Neural cell (in vitro differentiated cells): Measurements from ENCODE around the gene PHGDH. TPM values are rescaled to one million over a fixed set of nuclear protein-coding genes. Genes with fewer than 3 reads are reported as not detected.

ENCODE experiments used
- H2AFZ ChIP-seq: fragments of 200-600, 300-800 bp; sonication (generic), shearing (Covaris generic); 2 replicates; pipeline ENCODE4 v1.6.0; 2014; ENCODE audit warnings: low read depth, mild to moderate bottlenecking, antibody characterized with exemption, low read length, moderate library complexity
- H3F3A ChIP-seq: fragments of 200-600 bp; shearing (Covaris generic); 2 replicates; pipeline ENCODE4 v1.6.1; 2016; ENCODE audit warnings: mild to moderate bottlenecking, moderate library complexity, mixed read lengths, antibody characterized with exemption, low read length; ENCODE audit not compliant: insufficient read depth, poor library complexity, severe bottlenecking
- H3K27ac ChIP-seq: fragments of 200-600, 300-800 bp; sonication (generic), shearing (Covaris generic); 2 replicates; pipeline ENCODE4 v1.5.1; 2014; ENCODE audit warnings: mild to moderate bottlenecking, low read length, moderate library complexity
- H3K27me3 ChIP-seq: fragments of 300-800, 200-600 bp; sonication (generic), shearing (Covaris generic); 2 replicates; pipeline ENCODE4 v1.6.0; 2014; ENCODE audit warnings: mild to moderate bottlenecking, low read depth, low read length, moderate library complexity; ENCODE audit not compliant: insufficient read depth
- H3K36me3 ChIP-seq: fragments of 300-800, 200-600 bp; sonication (generic), shearing (Covaris generic); 2 replicates; pipeline ENCODE4 v1.5.1; 2014; ENCODE audit warnings: mild to moderate bottlenecking, antibody characterized with exemption, low read length, moderate library complexity; ENCODE audit not compliant: insufficient read depth
- H3K4me2 ChIP-seq: fragments of 300-800, 200-600 bp; sonication (generic), shearing (Covaris generic); 2 replicates; pipeline ENCODE4 v1.6.0; 2014; ENCODE audit warnings: mild to moderate bottlenecking, low read length
- H3K4me3 ChIP-seq: fragments of 300-800, 200-600 bp; sonication (generic), shearing (Covaris generic); 2 replicates; pipeline ENCODE4 v1.5.1; 2014; ENCODE audit warnings: mild to moderate bottlenecking, low read length, moderate library complexity
- H3K79me2 ChIP-seq: fragments of 200-600 bp; shearing (Covaris generic); replicated peaks from 2 replicates; pipeline ENCODE4 v1.6.0; 2014; ENCODE audit warnings: mild to moderate bottlenecking, low read length, moderate library complexity; ENCODE audit not compliant: insufficient read depth
- H3K9ac ChIP-seq: fragments of 300-800, 200-600 bp; sonication (generic), shearing (Covaris generic); 2 replicates; pipeline ENCODE4 v1.6.1; 2016; ENCODE audit warnings: mild to moderate bottlenecking, low read length, mixed read lengths
- H3K9me2 ChIP-seq: fragments of 200-600 bp; shearing (Covaris generic); 2 replicates; pipeline ENCODE4 v1.6.1; 2016; ENCODE audit warnings: mild to moderate bottlenecking, low read length, mixed read lengths; ENCODE audit not compliant: insufficient read depth
- H3K9me3 ChIP-seq: fragments of 200-600, 300-800 bp; sonication (generic), shearing (Covaris generic); 2 replicates; pipeline ENCODE4 v1.6.1; 2016; ENCODE audit warnings: mild to moderate bottlenecking, mixed run types, low read length, moderate library complexity, mixed read lengths
- H4K20me1 ChIP-seq: fragments of 200-600 bp; shearing (Covaris generic); 2 replicates; pipeline ENCODE4 v1.6.1; 2016; ENCODE audit warnings: mild to moderate bottlenecking, mixed run types; ENCODE audit not compliant: insufficient read depth
- CTCF ChIP-seq: fragments of 450-650 bp; IDR thresholded peaks from 2 replicates; pipeline ENCODE4 v1.5.1; 2014; ENCODE audit warnings: antibody characterized with exemption, mild to moderate bottlenecking, moderate library complexity; ENCODE audit not compliant: poor library complexity, severe bottlenecking
- EP300 ChIP-seq: fragments of 450-650 bp; conservative IDR thresholded peaks from 2 replicates; pipeline ENCODE4 v1.6.1; 2014; ENCODE audit warnings: antibody characterized with exemption, mild to moderate bottlenecking, moderate library complexity; ENCODE audit not compliant: poor library complexity, severe bottlenecking
- EZH2 ChIP-seq: fragments of 200-600, 300-800 bp; shearing (Covaris generic), sonication (generic); IDR thresholded peaks from 2 replicates; pipeline ENCODE4 v1.6.1; 2014; ENCODE audit warnings: antibody characterized with exemption, low read length, borderline replicate concordance, mild to moderate bottlenecking; ENCODE audit not compliant: insufficient read depth, poor library complexity, severe bottlenecking
- MXI1 ChIP-seq: fragments of 450-650 bp; conservative IDR thresholded peaks from 2 replicates; pipeline ENCODE4 v1.6.1; 2014; ENCODE audit warnings: antibody characterized with exemption, mild to moderate bottlenecking; ENCODE audit not compliant: poor library complexity, severe bottlenecking
- POLR2AphosphoS5 ChIP-seq: IDR thresholded peaks from 2 replicates; pipeline ENCODE4 v1.6.1; 2012
- RAD21 ChIP-seq: fragments of 450-650 bp; conservative IDR thresholded peaks from 2 replicates; pipeline ENCODE4 v1.6.1; 2014; ENCODE audit warnings: antibody characterized with exemption, mild to moderate bottlenecking, moderate library complexity
- SMC3 ChIP-seq: fragments of 450-650 bp; conservative IDR thresholded peaks from 2 replicates; pipeline ENCODE4 v1.6.1; 2014; ENCODE audit warnings: antibody characterized with exemption, mild to moderate bottlenecking, moderate library complexity; ENCODE audit not compliant: poor library complexity
- TAF1 ChIP-seq: IDR thresholded peaks from 2 replicates; pipeline ENCODE4 v1.6.1; 2012; ENCODE audit warnings: low read depth
- polyA plus RNA-seq: library from polyadenylated mRNA; depleted of rRNA; stranded (reverse); fragments of >200 nt; gene quantifications from 2 replicates; pipeline ENCODE4 v1.2.3, GENCODE V29; 2014
- TF ChIP-seq, protein P1 (sequence below): IDR thresholded peaks from 2 replicates; pipeline ENCODE4 v1.6.1; 2012; ENCODE audit warnings: borderline replicate concordance

Gene PHGDH
- polyA plus RNA-seq, 1 donor from 2014 or later: 11.8 TPM

- TF ChIP-seq RAD21 (no peak), MXI1 (no peak), POLR2AphosphoS5 (no peak), EP300 (no peak), TAF1 (no peak), SMC3 (no peak), CTCF (no peak), EZH2 (no peak)
- TF ChIP-seq, protein P1, sequence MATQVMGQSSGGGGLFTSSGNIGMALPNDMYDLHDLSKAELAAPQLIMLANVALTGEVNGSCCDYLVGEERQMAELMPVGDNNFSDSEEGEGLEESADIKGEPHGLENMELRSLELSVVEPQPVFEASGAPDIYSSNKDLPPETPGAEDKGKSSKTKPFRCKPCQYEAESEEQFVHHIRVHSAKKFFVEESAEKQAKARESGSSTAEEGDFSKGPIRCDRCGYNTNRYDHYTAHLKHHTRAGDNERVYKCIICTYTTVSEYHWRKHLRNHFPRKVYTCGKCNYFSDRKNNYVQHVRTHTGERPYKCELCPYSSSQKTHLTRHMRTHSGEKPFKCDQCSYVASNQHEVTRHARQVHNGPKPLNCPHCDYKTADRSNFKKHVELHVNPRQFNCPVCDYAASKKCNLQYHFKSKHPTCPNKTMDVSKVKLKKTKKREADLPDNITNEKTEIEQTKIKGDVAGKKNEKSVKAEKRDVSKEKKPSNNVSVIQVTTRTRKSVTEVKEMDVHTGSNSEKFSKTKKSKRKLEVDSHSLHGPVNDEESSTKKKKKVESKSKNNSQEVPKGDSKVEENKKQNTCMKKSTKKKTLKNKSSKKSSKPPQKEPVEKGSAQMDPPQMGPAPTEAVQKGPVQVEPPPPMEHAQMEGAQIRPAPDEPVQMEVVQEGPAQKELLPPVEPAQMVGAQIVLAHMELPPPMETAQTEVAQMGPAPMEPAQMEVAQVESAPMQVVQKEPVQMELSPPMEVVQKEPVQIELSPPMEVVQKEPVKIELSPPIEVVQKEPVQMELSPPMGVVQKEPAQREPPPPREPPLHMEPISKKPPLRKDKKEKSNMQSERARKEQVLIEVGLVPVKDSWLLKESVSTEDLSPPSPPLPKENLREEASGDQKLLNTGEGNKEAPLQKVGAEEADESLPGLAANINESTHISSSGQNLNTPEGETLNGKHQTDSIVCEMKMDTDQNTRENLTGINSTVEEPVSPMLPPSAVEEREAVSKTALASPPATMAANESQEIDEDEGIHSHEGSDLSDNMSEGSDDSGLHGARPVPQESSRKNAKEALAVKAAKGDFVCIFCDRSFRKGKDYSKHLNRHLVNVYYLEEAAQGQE: no peak
- Histone ChIP-seq H3K36me3 (no peaks in the 10 kb centered on the region), H3K4me2 (no peak overlapping the region), H3K27me3 (no peaks in the 10 kb centered on the region), H3K9ac (no peak overlapping the region), H3K9me3 (no peaks in the 10 kb centered on the region), H4K20me1 (no peaks in the 10 kb centered on the region), H3K9me2 (no peaks in the 10 kb centered on the region), H3F3A (no peaks in the 10 kb centered on the region), H2AFZ (no peak overlapping the region), H3K79me2 (no peaks in the 10 kb centered on the region), H3K27ac (no peak overlapping the region), H3K4me3 (no peak overlapping the region)
These were observed 25.4 kb downstream of the PHGDH start for GRCh38 chr1:119737040-119737682.

DNA sequence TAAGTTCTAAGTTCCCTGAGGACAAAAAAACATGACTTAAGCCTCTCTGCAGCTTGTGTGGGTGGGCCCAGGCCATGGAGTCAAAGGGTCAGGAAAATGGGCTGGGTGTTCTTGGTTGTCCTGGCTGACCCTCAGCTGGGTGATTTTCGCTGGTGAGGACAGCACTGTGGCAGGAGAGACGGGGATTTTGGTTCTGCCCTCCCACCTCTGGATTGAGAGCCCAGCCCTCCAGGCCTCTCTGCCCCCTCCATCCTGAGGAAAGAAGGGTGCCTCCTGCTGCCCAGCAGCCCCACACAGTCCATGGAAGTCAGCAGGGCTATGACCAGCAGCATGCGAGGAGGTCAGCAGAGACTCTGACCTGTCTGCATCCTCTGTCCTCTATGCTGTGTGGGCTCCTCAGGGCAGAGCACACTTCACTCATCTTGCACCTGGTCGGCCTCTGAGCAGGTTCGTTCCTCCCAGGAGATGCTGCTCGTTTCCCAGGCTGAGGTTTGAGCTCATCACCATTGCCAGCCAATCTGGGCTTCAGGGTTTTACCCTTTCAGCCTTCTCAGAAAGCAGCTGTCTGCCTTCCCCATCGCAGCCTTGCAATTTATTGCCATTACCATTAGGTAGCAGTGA, 26.5 kb downstream of the PHGDH start:
- no peaks in the 10 kb centered on the region for H3K79me2 ChIP-seq
- no peak overlapping the region for H3K9ac ChIP-seq
- H3K9me3 ChIP-seq: no peaks in the 10 kb centered on the region
- no peak overlapping the region for H3K4me3 ChIP-seq
- H3K27me3 ChIP-seq: no peaks in the 10 kb centered on the region
- no peaks in the 10 kb centered on the region for H3F3A ChIP-seq
- no peaks in the 10 kb centered on the region for H3K9me2 ChIP-seq
- H3K4me2 ChIP-seq: no peak overlapping the region
- H3K36me3 ChIP-seq: no peaks in the 10 kb centered on the region
- no peak overlapping the region for H2AFZ ChIP-seq
- TF ChIP-seq EP300 (no peak), EZH2 (no peak), TAF1 (no peak), POLR2AphosphoS5 (no peak), RAD21 (no peak), MXI1 (no peak)
- TF ChIP-seq, protein P1: no peak
- H3K27ac ChIP-seq: no peak overlapping the region
- no peaks in the 10 kb centered on the region for H4K20me1 ChIP-seq
